ENCODE measurements around the gene ZCCHC17.
A peak's percentile ranks its signal among the peaks of the same experiment; 100 is the strongest.

DNA sequence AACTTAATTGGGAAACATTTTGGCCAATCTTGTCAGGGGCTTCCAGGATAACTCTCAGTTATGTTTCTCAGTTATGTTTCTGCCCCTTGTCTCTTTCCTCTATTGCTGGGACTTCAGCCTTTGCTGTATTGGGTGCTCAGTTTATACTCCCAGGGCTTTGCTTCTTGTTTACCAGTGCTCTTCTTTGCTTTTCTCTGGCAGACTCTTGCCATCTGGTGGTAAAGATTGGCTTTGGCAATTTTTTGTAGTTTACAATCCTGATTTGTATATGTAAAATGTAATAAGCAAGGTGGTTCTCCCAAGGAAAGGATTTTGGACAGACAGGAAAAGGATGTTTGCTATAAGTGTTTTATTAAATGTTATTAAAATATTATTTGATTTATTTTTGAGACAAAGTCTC lies 38.2 kb downstream of the ZCCHC17 start:
- TF ChIP-seq CTCF (IDR thresholded peaks at IDR 0.05) (peak in 3 of 4 experiments; percentile 23 to 41 (median 35)), POLR2A (IDR thresholded peaks at IDR 0.05) (no peak)
